Omental fat pad (tissue), 4 donors: ENCODE data around the gene TP63. TPM values are rescaled to one million over a fixed set of nuclear protein-coding genes. Genes with fewer than 3 reads are reported as not detected.

Experiments used
- ATAC-seq: fragments of 150-250 bp; one replicate; pipeline ENCODE4 v1.9.1; 2016; ENCODE audit warnings: mild to moderate bottlenecking, moderate library complexity; ENCODE audit not compliant: low FRiP score
- DNase-seq: peaks from one replicate; pipeline ENCODE4 v3.0.0-alpha.2; 2019; ENCODE audit warnings: low spot score
- total RNA-seq, 4 donors: library from RNA; depleted of rRNA; stranded (reverse); fragments of >200 nt; gene quantifications; one replicate each; pipeline ENCODE4 v1.1.0, GENCODE V29; 2016
- TF ChIP-seq, protein P1 (sequence below), 3 donors: fragments of 450-650 bp; IDR thresholded peaks; one replicate each; pipeline ENCODE4 v1.5.1; 2016 to 2017; ENCODE audit warnings: antibody characterized with exemption in 3 of 3, mild to moderate bottlenecking in 3 of 3, moderate library complexity in 2 of 3

The TP63 gene
- total RNA-seq, 4 donors from 2014 or later, result 0.19 to 0.24 TPM; not detected in 2

GRCh38 chr3:189833266-189833665 lies 202.1 kb downstream of the TP63 start:
- ATAC-seq (no peak), DNase-seq (no peak)
- TF ChIP-seq, protein P1, sequence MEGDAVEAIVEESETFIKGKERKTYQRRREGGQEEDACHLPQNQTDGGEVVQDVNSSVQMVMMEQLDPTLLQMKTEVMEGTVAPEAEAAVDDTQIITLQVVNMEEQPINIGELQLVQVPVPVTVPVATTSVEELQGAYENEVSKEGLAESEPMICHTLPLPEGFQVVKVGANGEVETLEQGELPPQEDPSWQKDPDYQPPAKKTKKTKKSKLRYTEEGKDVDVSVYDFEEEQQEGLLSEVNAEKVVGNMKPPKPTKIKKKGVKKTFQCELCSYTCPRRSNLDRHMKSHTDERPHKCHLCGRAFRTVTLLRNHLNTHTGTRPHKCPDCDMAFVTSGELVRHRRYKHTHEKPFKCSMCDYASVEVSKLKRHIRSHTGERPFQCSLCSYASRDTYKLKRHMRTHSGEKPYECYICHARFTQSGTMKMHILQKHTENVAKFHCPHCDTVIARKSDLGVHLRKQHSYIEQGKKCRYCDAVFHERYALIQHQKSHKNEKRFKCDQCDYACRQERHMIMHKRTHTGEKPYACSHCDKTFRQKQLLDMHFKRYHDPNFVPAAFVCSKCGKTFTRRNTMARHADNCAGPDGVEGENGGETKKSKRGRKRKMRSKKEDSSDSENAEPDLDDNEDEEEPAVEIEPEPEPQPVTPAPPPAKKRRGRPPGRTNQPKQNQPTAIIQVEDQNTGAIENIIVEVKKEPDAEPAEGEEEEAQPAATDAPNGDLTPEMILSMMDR (IDR thresholded peaks at IDR 0.05), result no peak

DNA sequence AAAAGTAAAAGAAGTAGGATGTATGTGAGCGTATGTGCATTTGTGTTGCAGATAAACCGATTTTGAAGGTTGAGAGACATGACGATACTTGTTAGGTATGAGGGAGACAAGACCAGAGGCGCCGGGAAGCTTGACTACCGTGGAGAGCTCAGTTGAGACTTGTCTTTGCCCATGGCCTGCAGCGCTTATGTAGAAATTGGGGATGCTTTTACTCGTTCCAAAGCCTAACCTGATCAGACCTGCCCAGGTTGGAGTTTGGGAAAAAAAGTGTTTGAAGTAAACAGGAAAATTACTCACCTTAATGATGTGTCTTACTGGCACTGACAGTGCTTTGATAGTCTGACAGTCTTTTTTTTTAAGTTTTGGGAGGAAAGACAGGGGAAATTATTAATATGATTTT lies 202.8 kb downstream of the TP63 start:
- TF ChIP-seq, protein P1 (IDR thresholded peaks at IDR 0.05), result no peak
- DNase-seq (no peak), ATAC-seq (no peak)

- DNase-seq (no peak), ATAC-seq (no peak)
- TF ChIP-seq, protein P1 (IDR thresholded peaks at IDR 0.05), result no peak
These were observed 203.3 kb downstream of the TP63 start for GRCh38 chr3:189834462-189834861.

DNA sequence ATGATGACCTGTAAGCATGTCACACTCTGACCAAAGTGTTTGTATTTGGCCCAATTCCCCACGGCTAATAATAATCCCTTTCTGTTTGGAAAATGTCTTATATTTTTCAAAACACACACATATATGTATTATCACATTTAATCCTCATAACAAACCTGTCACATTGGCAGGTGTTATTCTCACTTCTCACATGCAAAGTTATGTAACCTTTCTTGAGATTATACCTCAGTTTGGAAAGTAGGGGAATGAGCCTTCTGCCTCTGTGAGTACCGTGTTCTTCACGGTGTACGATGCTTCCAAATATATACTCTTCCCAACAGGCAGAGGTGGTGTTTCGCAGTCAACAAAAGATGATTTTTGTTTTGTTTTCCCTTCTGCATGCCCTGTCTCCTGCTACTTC lies 205.6 kb downstream of the TP63 start:
- TF ChIP-seq, protein P1 (IDR thresholded peaks at IDR 0.05), result no peak
- no peak for DNase-seq

GRCh38 chr3:189838291-189838690 lies 207.1 kb downstream of the TP63 start:
- ATAC-seq, result no peak
- no peak for DNase-seq
- TF ChIP-seq, protein P1 (IDR thresholded peaks at IDR 0.05), result no peak

More for the DNA sequence above, 205.6 kb downstream of the TP63 start:
- no peak for ATAC-seq

- no peak for DNase-seq
- TF ChIP-seq, protein P1 (IDR thresholded peaks at IDR 0.05), result no peak
- ATAC-seq, result peak; percentile 78
These were observed 208.4 kb downstream of the TP63 start for GRCh38 chr3:189839576-189839975.

DNA sequence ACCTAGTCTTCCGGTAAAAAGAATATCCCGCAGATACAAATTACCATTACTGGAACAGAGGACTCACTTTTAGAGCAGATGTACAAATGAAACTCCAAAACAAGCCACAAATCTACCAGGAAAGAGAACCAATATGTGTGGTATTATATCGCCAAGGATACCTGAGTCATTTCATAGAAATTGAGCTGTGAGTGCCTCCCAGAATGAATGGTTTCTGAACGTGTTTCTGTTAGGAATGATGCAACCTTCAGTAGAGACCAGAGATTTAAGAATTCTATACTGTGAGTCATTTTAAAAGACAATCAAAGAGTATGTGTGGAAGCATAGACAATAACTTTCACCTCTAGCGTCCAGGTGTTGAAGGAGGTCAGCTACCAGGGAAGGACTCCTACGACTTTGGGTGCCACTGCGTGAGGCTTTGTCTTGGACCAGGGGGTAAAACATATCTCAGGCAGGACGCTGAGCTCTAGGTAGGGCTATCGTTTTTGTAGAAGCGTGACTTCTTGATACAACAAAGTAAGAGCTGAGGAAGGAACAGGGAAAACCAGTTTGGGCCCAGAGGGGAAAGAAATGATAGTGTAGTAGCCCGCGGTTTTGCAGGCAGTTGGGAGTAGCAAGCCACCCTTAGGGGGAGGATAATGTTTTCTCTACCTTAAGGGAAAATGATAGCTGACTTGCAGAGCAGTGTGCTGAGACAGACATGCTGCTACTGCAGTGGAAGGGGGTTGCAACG lies 210.4 kb downstream of the TP63 start:
- ATAC-seq (no peak), DNase-seq (no peak)
- TF ChIP-seq, protein P1 (IDR thresholded peaks at IDR 0.05), result no peak
